NCI-H82 treated with DMSO at 0.1 percent for 48 hours (cell line): ENCODE data around the gene TTC31.

Experiments
- DNase-seq: peaks from one replicate; lab custom pipeline; 2025; ENCODE audit not compliant: unreplicated experiment; lab: John Stamatoyannopoulos, UW

Gene TTC31

DNA sequence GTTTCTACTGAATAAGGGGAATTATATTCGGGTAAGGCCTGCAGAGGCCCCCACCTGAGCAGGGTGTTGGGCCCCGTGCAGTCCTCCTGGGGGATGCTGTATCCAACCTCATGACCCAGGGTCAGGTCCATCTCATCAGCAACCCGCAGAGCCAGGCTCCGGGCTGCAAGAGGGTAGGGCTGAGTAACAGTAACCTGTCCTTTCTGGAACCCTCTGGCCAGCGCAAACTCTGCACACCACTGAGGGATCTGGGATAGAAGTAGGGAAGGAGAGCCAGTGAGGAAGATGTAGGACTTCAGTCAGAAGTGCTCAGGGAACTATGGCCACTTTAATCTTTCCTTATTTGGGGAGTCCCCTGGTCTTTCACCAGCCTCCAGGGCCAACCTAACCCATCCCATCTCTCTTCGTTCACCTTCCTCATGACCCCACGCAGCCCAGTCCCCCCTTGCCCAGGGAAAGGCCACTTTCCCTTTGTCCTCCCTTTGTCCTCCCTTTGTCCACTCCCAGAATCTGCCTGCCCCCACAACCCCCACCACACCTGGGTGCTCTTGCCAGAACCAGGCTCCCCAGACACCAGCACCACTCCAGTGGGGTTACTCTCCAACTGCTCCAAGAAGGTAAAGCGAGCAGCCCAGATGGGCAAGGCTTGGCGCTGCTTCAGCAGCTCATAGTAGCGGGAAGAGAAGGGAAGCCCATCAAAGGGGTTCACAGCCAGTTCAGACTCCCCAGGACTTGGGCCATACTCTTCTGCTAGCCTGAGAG lies 42.3 kb downstream of the TTC31 start:
- DNase-seq = no peak

DNA sequence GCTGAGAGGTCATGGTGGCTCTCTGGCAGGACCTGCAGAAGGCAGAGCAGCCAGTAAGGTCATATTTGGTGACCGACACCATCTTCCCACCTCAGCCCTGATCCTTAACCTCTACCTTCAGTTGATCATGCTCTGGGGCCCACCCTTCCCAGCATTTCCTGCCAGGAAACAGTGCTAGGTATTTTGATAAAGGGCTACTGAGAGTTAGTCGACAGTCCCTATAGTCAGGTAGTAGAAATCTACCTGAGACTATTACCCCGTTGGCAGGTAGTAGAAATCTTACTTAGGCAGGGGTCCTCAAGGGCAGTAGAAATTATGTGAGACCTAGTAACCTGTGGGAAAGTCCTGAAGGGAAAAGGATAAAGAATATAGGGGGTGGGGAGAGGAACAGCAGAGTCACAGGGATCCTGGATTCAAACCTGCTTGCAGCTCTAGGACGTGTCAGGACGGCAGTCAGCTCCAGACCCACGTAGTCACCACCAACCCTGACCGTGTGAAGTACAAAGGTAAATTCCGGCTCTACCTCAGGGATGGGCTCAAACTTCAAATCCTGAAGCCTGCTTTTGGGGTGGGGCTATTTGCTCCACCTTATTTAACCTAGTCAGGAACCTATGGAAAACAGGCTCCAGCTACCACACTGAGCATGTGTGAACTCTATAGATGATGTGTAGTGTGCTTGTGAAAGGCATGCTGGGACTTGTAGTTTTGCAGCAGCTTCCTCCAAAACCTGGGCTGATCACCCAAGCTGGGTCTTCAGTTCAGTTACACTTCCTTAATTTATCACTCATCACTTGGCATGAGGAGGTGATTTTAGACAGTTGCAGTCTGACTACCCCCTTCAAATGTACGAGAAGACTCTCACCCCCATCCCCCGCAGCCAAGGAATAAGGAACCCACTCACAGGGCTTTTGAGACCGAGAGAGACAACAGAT lies 43.1 kb downstream of the TTC31 start, which contains the start of gene DQX1:
Gene DQX1, minus strand, starts transcription at position 515 of the 932 bp plus-strand sequence. Its CDS starts 502 bp downstream, at position 13.
- peak; percentile 18 for DNase-seq

DNA sequence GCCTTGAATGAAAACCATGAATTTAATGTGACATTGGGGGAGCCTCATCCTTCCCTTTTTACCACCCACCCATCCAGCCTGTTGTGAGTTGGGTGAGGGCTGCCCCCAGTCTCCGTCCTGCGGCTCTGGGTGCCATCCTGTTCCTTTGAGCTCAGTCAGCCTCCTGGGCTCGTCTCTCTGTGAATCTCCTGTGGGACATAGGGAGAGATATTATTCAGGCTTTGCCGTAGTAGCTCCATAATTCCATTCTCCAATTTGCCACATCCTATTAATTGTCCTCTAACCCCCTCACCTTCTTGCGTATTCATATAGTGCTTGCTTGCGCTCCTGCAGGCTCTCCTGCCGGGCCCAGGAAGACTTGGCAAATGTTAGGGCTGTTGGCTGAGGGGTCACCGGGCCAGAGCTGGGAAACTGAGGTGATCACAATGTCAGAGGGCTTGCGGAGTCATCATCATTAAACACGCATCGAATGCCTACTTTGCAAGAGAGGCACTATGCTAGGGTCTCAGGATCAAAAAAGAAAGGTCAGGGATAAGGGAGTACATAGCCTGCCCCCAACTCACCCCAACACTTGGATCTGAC lies 43.9 kb downstream of the TTC31 start:
- no peak for DNase-seq

DNA sequence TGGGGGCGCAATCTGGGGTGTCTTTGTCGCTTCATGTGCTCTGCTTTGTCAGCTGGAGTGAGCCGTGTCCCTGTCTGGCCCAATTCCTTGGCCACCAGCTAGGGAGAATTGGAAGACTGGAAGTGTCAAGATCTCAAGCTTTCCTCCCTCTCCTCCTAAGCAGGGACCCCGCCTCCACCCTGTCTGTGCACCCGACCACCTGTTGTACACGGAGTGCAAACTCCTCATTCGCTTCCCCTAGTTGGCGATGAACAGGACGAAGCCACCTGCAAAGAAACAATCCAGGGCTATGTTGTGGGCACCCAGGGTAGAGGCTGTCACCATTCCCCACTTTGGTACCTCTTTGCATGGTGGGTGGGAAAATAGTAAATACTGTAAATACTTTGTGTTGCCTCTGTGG lies 44.9 kb downstream of the TTC31 start:
- DNase-seq = no peak

DNA sequence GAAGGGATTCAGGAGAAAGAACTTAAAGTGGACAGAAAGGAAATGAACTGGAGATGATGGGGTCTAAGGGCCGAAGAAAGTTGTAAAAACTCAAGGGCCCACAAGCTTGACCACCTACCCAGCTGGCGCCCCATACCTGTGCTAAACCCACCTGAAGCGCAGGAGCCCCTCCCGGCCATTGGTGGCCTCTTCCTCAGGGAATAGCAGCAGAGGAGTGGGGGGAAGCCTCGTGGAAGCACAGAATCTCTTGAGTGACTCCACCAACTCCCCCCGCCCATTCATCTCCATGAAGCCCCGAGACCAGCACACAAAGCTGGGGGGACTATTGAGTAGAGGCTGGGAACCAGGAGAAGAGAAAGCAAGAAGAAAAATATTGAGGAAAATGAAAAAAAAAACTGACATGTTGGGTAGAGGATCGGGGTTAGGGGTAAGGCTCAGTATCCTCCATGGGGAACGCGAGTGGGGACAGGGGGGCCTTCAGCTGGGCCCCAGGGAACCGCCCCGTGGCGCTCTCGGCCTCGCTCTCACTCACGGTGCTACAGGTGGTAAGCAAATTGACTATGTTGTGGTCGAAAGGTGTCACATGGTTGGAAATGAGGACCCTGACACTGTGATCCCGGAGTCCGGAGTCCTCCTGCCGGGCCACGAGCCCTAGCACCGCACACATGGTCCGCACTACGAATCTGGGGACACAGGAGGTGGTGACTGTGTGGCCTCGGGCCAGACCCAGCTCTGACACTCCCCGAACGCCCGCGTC lies 45.9 kb downstream of the TTC31 start:
- no peak for DNase-seq

DNA sequence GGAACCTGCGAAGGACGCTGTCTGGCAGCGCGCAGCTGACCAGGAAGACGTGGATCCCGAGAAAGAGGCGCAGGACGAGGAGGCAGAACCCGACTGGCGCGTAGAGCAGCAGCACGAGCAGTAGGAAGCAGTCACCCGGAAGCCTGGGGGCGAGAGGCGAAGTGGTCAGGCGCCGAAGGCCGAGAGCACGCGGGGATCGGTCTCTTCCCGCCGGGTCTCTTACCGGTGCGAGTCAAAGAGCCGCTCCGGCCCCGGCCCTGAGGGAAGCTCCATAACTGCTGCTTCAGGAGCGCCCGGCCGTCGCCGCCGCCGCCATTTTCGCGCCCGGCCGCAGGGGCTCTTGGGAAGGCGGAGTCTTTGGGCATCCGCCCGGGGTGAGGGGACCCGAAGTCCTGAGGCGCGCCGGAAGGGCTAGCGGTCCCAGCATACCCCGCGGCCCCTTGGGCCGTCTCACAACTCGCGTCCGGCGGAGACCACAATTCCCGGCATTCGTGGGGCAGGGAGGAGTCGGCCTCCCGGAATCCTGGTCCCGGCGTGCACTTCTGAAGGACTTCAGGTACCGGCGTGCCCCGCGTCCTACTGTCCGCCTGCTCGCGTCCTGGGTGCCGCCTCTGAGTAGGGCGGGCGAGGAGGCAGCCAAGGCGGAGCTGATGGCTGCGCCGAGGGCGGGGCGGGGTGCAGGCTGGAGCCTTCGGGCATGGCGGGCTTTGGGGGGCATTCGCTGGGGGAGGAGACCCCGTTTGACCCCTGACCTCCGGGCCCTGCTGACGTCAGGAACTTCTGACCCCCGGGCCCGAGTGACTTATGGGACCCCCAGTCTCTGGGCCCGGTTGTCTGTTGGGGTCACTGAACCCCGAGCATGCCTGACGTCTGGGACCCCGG lies 46.7 kb downstream of the TTC31 start, which contains the start of the genes AUP1 and HTRA2:
Gene AUP1, minus strand, starts transcription at position 350 of the 882 bp plus-strand sequence. Its CDS starts 77 bp downstream, at position 273.
Gene HTRA2, plus strand, starts transcription at position 577 of the 882 bp plus-strand sequence. Its CDS starts 74 bp downstream, at position 651.
- DNase-seq = peak; percentile 94

DNA sequence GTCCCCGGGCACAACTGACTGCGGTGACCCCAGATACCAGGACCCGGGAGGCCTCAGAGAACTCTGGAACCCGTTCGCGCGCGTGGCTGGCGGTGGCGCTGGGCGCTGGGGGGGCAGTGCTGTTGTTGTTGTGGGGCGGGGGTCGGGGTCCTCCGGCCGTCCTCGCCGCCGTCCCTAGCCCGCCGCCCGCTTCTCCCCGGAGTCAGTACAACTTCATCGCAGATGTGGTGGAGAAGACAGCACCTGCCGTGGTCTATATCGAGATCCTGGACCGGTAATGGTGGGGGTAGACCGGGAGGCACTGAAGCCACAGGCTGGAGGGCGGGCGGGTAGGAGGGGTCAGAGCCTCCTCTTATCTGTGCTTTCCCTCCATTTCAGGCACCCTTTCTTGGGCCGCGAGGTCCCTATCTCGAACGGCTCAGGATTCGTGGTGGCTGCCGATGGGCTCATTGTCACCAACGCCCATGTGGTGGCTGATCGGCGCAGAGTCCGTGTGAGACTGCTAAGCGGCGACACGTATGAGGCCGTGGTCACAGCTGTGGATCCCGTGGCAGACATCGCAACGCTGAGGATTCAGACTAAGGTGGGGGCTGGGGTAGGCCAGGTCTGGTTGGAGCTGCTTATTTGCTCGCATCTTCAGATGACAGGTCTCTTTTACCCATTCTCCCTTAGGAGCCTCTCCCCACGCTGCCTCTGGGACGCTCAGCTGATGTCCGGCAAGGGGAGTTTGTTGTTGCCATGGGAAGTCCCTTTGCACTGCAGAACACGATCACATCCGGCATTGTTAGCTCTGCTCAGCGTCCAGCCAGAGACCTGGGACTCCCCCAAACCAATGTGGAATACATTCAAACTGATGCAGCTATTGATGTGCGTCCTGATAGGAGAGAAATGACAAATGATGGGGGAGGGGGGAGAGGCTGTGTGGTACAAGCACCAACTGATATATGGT lies 47.6 kb downstream of the TTC31 start:
- DNase-seq = no peak

DNA sequence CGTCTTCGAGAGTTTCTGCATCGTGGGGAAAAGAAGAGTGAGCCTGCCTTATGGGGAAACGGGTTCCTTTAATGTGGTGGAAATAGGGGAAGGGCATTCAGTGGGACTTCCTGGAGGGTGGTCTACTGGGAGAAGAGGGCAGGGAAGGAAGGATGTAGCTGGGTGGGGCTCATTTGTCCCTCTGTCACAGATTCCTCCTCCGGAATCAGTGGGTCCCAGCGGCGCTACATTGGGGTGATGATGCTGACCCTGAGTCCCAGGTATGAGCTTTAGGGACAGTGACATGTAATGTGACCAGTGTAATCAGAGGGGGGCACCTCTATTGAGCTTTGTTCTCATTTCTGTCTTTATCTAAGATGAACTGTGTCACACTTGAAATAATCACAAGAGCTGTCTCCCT lies 48.8 kb downstream of the TTC31 start:
- no peak for DNase-seq

DNA sequence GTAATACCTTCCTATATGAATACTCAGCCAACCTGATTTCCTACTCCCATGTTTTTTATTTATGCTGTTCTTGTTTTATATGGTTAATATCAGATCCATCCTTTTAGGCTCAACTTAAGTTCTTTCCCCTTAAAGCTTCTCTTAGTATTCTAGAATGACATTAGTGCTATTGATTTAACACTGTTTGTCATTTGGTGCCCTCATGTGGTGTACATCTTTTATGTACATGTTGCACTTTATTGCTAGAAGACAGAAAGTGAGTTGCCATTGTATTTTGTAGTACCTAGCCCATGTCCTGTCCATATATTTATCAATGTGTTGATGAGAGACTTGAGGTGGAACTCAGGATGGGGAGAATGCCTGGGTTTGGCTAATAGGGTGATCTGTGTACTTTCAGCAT lies 49.3 kb downstream of the TTC31 start:
- peak; percentile 47 for DNase-seq

DNA sequence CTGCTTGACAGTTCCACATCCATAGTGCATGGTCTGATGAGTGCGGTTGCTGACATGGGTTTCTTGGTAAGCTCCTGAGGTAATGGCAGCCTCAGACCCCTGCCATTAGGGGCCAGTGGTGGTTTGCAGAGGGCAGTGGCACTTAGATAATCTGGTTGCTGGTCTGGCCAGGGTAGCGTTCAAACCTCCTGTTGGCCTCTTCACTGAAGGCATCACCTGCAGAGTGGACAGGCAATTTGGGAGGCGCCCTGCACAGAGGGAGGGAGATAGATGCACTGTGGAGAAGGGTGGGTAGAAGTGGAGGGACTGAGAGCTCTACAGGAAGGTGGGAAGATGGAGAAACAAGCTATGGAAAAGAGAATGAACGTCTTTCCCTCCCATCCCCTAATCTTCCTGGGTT lies 50.6 kb downstream of the TTC31 start:
- no peak for DNase-seq

DNA sequence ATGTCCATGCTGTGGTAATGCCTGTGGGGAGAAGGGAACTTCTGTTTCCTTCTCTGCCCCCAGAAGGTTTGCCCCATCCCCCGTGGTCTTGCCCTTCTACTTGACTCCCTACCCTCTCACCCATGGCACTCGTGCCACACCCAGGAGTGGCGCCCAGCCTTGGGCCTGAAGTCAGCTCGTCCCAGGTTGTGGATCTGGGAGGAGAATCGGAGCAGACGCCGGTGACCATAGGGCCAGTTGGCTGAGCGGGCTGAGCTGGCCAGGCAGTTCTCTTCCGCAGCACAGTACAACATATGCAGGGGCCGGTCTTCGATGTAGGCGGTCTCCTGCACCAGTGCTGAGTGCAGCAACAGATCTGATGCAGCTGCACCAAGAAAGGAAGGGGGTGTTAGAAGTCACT lies 51.5 kb downstream of the TTC31 start:
- DNase-seq = no peak

DNA sequence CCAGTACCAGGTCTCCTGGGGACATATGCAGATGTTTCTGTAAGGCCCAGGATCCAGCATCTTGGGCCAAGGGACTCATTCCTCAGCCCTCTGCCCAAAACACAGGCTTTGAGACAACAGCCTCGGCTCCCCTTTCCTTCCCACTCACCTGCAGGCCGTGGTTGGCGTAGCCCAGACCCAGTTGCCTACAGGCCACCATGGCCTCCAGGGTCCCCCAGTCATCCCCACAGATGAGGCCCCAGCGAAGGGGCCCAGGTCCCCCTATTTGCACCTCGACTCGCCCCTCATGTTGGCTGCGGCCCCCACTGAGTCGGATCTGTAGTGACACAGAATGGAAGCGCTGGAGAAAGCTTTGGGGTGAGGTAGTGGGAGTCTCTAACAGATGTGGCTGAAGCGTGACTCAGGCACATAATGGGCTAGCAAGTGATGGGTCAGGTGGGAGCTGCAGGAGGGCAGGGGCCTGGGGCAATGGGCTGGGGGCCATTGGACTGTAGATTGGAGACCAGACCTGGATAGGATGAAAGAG lies 52.6 kb downstream of the TTC31 start:
- no peak for DNase-seq

DNA sequence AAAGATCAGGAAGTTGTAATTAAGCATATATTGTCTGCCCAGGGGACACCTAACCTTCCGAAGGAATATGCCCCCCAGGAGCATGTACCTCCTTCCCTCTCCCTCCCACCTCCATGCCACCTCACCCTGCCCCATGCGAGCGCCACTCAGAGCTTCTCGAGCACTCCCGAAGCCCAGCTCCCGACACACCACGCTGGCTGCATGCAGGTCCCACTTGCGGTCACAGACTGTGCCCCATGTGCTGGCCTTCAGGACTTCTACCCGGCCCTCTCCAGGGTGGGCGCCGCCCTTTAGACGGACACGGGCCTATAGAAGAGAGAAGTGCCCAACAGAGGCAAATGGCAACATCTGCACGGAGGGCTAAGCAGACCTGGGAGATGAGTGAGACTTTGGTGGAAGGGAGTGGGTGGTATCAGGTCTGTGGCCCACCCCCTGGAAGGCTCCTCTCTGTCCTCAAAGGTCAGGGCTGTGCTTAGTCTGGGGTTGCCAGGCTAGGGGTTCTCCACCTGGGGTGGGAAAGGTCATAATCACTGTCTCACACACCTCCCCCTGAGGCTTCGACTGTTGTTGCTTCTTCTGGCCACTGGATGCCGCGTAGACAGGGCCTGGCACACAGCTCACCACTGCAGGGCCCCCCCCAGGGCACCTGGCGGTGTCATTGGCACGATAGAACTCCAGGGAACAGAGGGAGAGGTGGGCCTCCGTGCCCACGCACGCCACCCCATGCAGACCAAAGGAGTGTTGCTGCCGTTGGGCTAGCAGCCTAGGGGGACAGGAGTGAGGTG lies 53.5 kb downstream of the TTC31 start:
- no peak for DNase-seq

DNA sequence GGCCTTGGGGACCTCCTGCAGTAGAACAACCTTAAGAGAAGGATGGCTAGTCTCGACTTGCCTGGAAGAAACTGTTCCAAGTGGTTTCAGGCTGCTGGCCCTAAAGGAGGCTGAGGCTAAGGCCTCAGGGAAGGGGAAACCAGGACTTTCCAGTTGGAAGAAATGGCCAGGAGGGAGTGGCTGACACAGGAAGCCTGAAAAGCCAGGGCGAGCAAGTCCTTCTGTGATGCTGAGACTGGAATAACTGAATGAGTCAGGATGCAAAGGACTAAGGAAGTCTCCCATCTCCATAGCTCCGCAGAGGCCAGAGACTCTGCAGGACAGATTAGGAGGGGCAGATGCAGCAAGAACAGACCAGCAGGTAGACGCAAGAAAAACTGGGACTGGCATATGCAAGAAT lies 54.3 kb downstream of the TTC31 start:
- DNase-seq = no peak

DNA sequence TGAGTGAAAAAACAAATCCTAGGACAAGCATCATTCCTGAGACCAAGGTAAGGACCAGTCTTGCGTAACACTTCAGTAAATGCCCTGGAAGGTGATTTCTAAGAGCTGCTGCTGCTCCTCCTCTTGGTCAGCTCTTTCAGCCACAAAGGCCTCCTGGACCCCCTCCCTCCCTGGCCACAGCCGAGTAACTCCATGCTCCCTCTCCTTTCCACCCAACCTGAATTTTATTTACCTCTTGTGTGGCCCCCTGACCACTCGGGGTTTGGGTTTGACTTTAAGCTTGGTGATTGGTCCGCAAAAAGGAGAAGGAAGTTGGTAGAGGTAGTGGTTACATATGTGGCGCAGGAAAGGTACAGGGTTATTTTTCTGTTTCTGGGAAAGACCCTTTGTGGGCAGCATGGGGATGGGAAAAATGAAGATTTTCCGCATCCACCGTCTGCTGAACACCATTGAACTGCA lies 56.0 kb downstream of the TTC31 start:
- no peak for DNase-seq

DNA sequence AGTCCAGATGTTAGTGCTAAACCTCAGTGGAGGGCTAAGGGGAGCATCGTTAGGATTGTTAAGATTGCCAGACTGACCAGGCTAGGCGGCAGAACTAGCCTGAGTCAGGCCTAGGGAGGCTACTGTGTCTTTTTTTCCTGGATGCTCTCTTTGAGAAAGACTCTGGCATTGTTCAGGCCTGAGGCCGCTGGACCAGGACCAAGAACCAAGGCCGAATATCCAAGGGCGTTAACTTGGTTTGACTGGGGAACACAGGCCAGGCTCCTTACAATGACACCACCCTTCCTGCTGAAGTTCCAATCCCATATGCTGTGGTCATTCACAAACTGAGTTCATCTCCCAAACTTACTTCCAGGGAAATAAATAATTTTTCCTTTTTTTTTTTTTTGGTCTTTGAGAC lies 57.4 kb downstream of the TTC31 start:
- no peak for DNase-seq

DNA sequence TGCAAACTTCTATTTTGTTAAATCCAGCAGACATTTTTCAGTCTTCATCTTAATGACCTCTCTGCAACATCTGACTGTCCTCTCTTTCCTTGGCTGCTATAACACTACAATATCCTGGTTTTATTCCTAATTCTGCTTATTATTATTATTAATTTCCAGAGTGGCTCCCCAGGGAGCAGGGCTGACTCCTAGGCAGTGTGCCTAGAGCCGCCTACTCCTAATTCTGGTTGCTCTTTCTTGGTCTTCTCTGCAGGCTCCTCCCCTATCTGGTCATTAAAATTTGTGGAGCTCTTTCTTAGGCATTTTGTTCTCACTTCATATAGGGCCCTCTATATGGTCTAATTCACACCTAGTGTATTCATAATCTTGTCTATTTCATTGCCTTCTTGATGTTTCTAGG lies 60.1 kb downstream of the TTC31 start:
- no peak for DNase-seq
